ENCODE data around the gene PDCD7.

PDCD7 gene

GRCh38 chr15:65071381-65071811 is 62.2 kb downstream of the PDCD7 start:
- no peak for ATAC-seq

- no peak for ATAC-seq
These were observed 63.6 kb downstream of the PDCD7 start for GRCh38 chr15:65069779-65070546.

- ATAC-seq, result no peak
These were observed 64.4 kb downstream of the PDCD7 start for GRCh38 chr15:65069179-65069578.

GRCh38 chr15:65068403-65068788 is 65.2 kb downstream of the PDCD7 start:
- no peak for ATAC-seq

GRCh38 chr15:65067645-65068402 is 65.8 kb downstream of the PDCD7 start, which contains the start of gene RASL12:
TSS of gene RASL12 (minus strand) at chr15:65067991. CDS start at chr15:65067835, 156 bp downstream.
- ATAC-seq, result no peak

Measured in activated CD4-positive, CD25-positive, alpha-beta regulatory T cell treated with anti-CD3 and anti-CD28 coated beads, Interleukin-2, amount 50 U/mL, for 24 hours (primary cell).